GM19099 (cell line): ENCODE data around the gene CADPS.

Source experiments
- POLR2A ChIP-seq: IDR thresholded peaks from 3 replicates; pipeline ENCODE4 v1.6.1; 2011; ENCODE audit warnings: low read depth; ENCODE audit not compliant: insufficient read length; ENCODE audit errors: extremely low read depth

Gene CADPS

DNA sequence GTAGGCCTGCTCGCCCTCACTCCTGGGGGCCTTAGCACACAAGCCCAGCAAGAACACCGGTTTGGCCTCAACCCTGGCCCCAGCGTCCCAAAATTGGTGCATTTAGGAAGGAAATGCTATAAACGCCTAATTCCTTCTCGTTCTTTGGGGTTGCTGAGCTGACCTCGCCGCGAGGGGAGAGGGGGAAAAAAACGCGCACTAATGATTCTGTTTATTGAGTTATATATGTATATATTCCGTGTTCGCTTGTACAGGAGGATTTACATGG is 505.8 kb downstream of the CADPS start:
- no peak for TF ChIP-seq POLR2A

DNA sequence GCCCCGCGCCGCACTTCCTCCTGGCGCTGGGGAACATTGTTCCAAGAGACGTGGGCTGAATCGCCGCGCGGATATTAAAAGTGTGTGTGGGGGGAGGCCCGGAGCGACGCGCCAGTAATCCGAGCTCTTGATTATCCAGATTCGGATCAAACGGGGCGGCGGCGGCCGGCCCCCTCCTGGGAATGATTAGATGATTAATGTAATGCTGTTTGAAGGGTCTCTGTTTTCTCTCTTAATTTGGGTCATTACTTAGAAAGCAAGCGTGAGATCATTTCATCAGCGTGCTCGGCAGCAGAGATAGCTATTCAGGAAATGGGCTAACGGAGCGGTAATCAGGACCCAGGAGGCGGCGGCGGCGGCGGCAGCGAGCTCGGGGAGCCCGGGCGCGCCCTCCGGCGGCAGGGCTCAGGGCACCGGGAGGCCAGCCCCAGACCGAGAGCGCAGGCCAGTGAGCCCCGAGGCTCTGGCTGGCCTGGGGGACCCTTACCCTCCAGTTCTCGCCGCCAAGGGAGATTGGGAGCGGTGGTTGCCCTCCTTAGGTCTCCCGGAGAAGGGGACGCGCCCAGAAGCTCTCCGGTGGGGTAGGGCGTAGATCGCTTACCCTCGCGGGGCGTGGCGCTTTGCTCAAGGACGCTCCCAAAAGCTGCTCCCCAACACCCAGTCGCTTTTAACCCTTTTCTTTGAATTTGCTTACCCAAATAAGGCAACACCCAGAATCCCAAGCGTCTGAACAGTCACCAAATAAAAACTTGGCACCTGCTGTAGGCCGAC is 506.3 kb downstream of the CADPS start:
- no peak for TF ChIP-seq POLR2A

DNA sequence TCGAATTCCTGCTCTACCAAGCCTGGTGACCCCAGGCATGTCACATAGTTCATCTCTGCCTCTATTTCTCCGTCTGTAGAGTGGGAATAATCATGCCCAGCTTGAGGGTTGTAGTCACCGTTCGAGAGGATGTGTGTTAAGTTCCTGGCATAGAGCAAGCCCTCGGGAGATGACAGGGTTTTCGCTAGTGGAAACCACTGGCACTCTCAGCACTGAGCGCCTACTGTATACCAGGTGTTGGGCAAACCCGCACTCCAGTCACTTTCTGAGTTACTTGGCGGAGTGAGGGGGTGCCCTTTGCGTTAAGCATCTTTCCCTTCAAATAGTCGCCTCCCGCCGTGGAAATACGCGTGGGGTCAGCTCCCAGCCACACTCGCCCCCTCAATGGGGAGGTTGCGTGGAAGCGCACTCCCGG is 506.9 kb downstream of the CADPS start:
- no peak for TF ChIP-seq POLR2A

DNA sequence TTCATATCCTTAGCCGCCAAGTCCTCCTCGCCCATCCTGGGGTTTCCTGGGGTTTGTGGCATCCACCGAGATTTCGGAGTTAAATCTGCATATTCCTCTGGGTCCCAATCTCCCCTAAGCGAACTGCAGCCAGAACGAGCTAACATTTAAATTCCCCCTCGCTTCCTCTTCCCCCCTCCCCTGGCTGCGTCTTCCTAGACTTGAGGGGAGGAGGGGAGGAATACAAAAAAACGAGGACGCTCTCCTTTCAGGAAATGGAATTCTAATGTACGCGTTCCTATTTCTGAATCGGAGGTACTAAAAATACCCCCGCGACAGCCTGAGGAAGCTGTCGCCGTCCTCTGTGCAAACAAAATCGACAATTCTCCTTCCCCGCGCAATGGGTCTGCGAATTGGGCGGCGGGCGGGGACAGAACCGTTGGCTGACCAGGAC is 507.4 kb downstream of the CADPS start:
- no peak for TF ChIP-seq POLR2A

DNA sequence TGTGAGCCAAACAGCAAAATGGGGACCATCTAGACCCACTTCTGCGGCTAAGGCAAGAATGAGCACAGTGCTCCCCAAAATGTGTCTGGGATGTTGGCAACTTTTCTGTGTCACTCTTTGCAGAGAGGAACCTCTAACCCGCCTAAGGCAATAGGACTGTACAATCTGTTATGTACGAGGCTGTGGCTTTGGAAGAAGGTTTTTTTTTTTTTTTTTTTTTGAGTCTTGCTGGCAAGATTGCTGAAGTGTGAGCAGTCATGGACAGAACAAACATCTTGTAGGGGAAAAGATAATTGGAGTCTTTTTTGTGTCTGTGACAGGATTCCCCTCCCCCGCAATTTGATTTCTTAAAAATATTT is 509.1 kb downstream of the CADPS start:
- no peak for TF ChIP-seq POLR2A

DNA sequence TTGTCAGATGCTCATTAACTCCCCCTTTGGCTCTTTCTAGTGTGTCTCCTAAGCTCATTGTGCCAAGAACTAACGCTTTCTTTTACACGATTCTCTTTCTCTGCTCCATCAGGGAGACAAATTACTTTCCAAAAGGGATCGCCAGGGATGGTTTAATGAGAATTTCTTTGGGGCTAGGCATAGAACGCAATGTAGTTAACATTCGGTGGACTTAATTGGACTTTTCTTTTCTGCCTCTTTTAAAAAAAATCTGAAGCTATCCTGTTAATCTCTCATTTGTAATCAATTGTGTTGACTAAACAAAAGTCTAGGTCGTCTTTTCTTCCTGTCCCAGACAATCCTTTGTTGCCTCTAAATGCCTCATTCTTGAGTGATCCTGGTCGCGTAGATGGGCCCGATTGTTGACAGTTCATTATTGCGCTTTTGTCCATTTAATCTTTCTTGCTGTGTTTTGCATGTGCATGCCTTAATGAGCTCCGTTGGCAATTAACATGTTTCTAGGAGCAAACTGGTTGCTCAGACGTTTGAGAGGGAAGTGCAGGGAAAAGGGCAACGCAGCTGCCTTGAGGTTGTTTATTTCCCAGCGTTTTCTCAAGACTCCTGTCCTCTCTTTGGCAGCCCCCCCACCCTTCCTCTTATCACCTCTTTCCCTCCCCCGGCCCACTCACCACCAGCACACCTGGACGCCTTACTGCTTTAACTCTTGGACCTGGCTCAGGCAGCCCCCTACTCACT is 509.7 kb downstream of the CADPS start:
- TF ChIP-seq POLR2A, result no peak

DNA sequence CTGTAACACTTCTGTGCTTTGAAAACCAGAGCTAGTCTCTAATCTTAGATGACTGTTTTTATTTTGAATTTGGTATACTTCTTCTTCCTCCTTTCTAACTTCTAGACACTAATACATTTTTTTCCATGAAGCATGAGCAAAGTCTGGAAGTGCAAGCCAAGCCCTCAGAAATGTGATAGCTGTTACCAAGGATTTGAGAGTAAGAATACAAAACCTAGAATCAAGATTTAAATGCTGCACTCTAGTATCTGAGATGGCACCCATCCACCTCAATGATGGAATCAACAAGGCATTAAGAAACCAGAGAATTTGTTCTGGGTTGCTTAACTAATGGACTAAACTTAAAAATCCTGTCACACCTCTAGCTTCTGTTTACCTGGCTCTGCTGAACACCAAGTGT is 511.0 kb downstream of the CADPS start:
- no peak for TF ChIP-seq POLR2A

DNA sequence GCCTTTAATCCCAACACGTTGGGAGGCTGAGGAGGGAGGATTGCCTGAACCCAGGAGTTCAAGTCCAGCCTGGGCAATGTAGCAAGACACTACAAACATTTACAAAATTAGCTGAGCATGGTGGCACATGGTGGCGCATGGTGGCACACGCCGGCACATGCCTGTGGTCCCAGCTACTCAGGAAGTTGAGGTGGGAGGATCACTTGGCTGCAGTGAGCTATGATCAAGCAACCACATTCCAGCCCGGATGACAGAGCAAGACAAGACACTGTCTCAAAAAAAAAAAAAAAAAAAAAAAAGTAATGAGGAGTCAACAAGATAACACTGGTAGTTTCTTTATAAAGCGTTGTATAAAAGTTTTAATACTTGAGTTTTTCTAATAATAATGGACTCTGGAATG is 511.9 kb downstream of the CADPS start:
- no peak for TF ChIP-seq POLR2A

DNA sequence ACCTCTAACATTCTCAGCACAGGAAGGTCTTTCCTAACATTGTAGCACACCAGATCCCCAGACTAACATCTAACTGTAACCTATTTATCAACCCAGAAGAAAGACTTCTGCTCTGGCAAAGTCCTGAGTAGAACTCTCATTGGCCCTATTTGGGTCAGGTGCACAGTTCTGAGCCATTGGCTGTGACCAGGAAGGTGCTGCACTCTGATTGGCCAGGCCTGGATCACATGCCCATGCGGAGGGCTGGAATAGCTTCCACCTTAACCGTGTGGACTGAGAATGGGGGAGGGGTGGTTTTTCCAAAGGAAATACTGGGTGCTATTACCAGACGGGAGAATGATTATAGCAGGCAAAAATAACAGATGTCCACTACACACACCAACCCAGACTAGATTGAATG is 513.4 kb downstream of the CADPS start:
- TF ChIP-seq POLR2A, result no peak

DNA sequence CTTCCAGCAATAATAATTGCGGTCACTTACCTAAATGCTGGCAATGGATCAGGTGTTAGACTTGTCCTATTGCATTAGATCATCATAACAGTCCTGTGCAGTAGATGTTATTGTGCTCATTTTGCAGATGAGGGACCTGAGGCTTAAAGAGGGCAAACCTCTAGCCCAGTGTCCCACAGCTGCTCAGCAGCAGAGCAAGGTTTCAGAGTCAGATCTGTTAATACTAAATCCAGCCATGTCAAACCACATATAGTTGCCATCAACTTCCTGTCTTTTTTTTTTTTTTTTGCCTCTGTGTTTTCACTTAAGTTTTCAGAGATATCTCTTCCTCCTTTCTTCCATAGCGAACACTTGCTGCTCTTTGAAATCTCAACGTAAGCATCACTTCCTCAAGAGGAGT is 514.0 kb downstream of the CADPS start:
- TF ChIP-seq POLR2A, result no peak

DNA sequence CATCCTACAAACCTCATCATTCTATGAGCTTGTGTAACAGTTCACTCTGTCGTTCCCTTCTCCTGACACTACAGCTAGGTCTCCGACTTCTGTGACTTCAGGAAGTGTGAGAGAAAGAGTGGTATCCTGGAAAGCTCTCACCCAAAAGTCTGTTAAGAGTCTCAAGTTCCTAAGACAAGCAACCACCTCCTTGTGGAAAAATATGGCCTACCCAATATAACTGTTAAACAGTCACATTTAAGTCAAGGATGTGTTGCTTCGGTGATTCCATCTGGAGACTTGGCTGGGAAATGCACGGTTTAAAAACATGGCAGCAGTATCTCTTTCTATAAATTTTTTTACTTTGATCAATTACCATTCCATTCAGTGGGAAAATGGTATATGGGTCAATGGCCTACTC is 515.7 kb downstream of the CADPS start:
- no peak for TF ChIP-seq POLR2A

DNA sequence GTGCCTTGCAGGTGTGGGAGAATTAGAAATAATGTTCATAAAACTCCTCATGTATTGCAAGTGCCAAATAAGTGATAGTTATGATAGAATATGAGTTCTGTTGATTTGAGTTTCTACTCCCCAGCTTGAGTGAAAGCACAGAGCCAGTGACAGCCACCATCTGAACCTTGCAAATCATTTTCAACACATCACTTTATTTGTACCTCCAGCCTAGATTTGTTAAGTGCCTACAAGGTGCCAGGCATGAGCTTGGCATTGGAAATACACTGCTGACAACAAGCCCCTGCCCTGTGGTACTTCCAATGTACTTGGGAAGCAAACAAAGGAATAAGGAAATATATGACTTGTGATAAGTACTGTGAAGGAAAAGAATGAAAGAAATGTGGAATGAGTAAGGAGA is 518.9 kb downstream of the CADPS start:
- TF ChIP-seq POLR2A, result no peak

DNA sequence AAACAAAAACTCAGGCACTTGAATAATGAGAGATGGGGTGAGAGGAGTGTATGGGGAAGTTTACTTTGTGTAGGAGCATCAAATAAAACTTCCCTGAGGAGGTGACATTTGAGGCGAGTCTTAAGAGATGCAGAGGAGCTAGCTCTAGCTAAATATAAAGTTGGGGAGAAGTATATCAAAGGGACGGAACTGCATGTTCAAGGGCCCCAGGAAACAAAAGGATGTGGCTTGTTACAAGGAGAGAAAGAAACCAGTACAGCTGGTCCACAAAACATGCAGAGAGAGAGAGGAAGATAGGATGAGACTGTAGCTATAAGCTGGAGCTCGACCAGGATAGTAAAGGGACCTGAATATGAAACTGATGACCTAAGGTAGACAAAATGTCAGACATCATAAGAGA is 519.5 kb downstream of the CADPS start:
- no peak for TF ChIP-seq POLR2A
